ENCODE results near the gene LRRC3C. TPM values are rescaled to one million over a fixed set of nuclear protein-coding genes. Genes with fewer than 3 reads are reported as not detected.

LRRC3C gene
- polyA plus RNA-seq, 2 donors = not detected

- Histone ChIP-seq H3K4me1 (ENCODE audit: control insufficient read depth in 2 of 2, insufficient read depth in 2 of 2, low read length in 1 of 2) (peaks cover 0 to 16% of the 10 kb centered on the region in 2 donors), H3K36me3 (ENCODE audit: control insufficient read depth in 2 of 2, insufficient read depth in 2 of 2, low read length in 1 of 2) (peaks cover 0 to 2% of the 10 kb centered on the region in 2 donors), H3K4me3 (ENCODE audit: low read depth in 1 of 2, low read length in 2 of 2) (no peak overlapping the region), H3K9me3 (ENCODE audit: control insufficient read depth in 2 of 2, insufficient read depth in 1 of 2, low read depth in 1 of 2, low read length in 1 of 2) (no peaks in the 10 kb centered on the region), H3K27ac (ENCODE audit: low read depth in 2 of 2, low read length in 1 of 2) (no peak overlapping the region), H3K27me3 (ENCODE audit: control insufficient read depth in 1 of 2, insufficient read depth in 2 of 2, low read length in 2 of 2) (no peaks in the 10 kb centered on the region)
- 87 to 89% methylated on average over 5 of the region's 5 CpGs for WGBS, 2 donors
These were observed 2.3 kb downstream of the LRRC3C start for GRCh38 chr17:39929646-39930407.

GRCh38 chr17:39933912-39934311 lies 6.4 kb downstream of the LRRC3C start:
- H3K4me1 ChIP-seq (ENCODE audit: control insufficient read depth in 2 of 2, insufficient read depth in 2 of 2, low read length in 1 of 2) = no peaks in the 10 kb centered on the region
- 89 to 93% methylated on average over 5 of the region's 5 CpGs for WGBS, 2 donors
- no peak overlapping the region for H3K27ac ChIP-seq (ENCODE audit: low read depth in 2 of 2, low read length in 1 of 2)
- H3K36me3 ChIP-seq (ENCODE audit: control insufficient read depth in 2 of 2, insufficient read depth in 2 of 2, low read length in 1 of 2) = no peaks in the 10 kb centered on the region
- H3K4me3 ChIP-seq (ENCODE audit: low read depth in 1 of 2, low read length in 2 of 2) = no peak overlapping the region
- no peaks in the 10 kb centered on the region for H3K9me3 ChIP-seq (ENCODE audit: control insufficient read depth in 2 of 2, insufficient read depth in 1 of 2, low read depth in 1 of 2, low read length in 1 of 2)
- H3K27me3 ChIP-seq (ENCODE audit: control insufficient read depth in 1 of 2, insufficient read depth in 2 of 2, low read length in 2 of 2) = no peaks in the 10 kb centered on the region

- WGBS, 2 donors = 78 to 82% methylated on average over 5 of the region's 5 CpGs
- H3K4me3 ChIP-seq (ENCODE audit: low read depth in 1 of 2, low read length in 2 of 2) = no peak overlapping the region
- H3K27ac ChIP-seq (ENCODE audit: low read depth in 2 of 2, low read length in 1 of 2) = no peak overlapping the region
These were observed 6.8 kb downstream of the LRRC3C start for GRCh38 chr17:39934324-39934723.

GRCh38 chr17:39935909-39936308 lies 8.4 kb downstream of the LRRC3C start:
- Histone ChIP-seq H3K27me3 (ENCODE audit: control insufficient read depth in 1 of 2, insufficient read depth in 2 of 2, low read length in 2 of 2) (no peaks in the 10 kb centered on the region), H3K4me3 (ENCODE audit: low read depth in 1 of 2, low read length in 2 of 2) (no peak overlapping the region), H3K27ac (ENCODE audit: low read depth in 2 of 2, low read length in 1 of 2) (no peak overlapping the region), H3K9me3 (ENCODE audit: control insufficient read depth in 2 of 2, insufficient read depth in 1 of 2, low read depth in 1 of 2, low read length in 1 of 2) (no peaks in the 10 kb centered on the region), H3K4me1 (ENCODE audit: control insufficient read depth in 2 of 2, insufficient read depth in 2 of 2, low read length in 1 of 2) (no peaks in the 10 kb centered on the region), H3K36me3 (ENCODE audit: control insufficient read depth in 2 of 2, insufficient read depth in 2 of 2, low read length in 1 of 2) (no peaks in the 10 kb centered on the region)
- WGBS, 2 donors = 59 to 75% methylated on average over 3 of the region's 3 CpGs

More at GRCh38 chr17:39934324-39934723, 6.8 kb downstream of the LRRC3C start:
- Histone ChIP-seq H3K27me3 (ENCODE audit: control insufficient read depth in 1 of 2, insufficient read depth in 2 of 2, low read length in 2 of 2) (no peaks in the 10 kb centered on the region), H3K36me3 (ENCODE audit: control insufficient read depth in 2 of 2, insufficient read depth in 2 of 2, low read length in 1 of 2) (no peaks in the 10 kb centered on the region), H3K4me1 (ENCODE audit: control insufficient read depth in 2 of 2, insufficient read depth in 2 of 2, low read length in 1 of 2) (no peaks in the 10 kb centered on the region), H3K9me3 (ENCODE audit: control insufficient read depth in 2 of 2, insufficient read depth in 1 of 2, low read depth in 1 of 2, low read length in 1 of 2) (no peaks in the 10 kb centered on the region)

- Histone ChIP-seq H3K27me3 (ENCODE audit: control insufficient read depth in 1 of 2, insufficient read depth in 2 of 2, low read length in 2 of 2) (no peaks in the 10 kb centered on the region), H3K27ac (ENCODE audit: low read depth in 2 of 2, low read length in 1 of 2) (no peak overlapping the region), H3K4me3 (ENCODE audit: low read depth in 1 of 2, low read length in 2 of 2) (no peak overlapping the region), H3K36me3 (ENCODE audit: control insufficient read depth in 2 of 2, insufficient read depth in 2 of 2, low read length in 1 of 2) (no peaks in the 10 kb centered on the region), H3K4me1 (ENCODE audit: control insufficient read depth in 2 of 2, insufficient read depth in 2 of 2, low read length in 1 of 2) (no peaks in the 10 kb centered on the region), H3K9me3 (ENCODE audit: control insufficient read depth in 2 of 2, insufficient read depth in 1 of 2, low read depth in 1 of 2, low read length in 1 of 2) (no peaks in the 10 kb centered on the region)
- 93 to 95% methylated on average over 3 of the region's 3 CpGs for WGBS, 2 donors
These were observed 9.9 kb downstream of the LRRC3C start for GRCh38 chr17:39937447-39937846.

DNA sequence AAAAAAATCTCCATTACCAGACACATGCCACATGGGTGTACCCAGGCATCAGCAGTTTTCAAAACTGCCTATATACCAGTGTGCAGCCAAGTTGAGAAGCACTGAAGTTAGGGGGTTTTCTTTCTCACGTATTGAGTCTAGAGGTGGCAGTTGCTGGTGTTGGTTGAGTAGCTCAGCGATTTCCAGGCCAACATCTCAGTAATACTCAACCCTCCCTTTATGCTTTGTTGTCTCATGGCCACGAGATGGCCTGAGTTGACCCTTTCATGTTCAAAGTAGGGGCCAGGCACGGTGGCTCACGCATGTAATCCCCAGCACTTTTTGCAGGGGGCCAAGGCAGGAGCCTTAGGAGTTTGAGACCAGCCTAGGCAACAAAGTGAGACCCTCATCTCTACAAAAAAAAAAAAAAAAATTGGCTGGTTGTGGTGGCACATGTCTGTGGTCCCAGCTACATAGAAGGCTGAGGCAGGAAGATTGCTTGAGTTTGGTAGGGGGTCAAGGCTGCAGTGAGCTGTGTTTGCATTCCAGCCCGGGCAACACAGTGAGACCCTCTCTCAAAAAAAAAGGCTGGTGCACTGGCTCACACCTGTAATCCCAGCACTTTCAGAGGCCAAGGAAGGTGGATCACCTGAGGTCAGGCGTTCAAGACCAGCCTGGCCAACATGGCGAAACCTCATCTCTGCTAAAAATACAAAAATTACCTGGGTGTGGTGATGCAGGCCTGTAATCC lies 10.8 kb downstream of the LRRC3C start:
- 71 to 75% methylated on average over 8 of the region's 8 CpGs for WGBS, 2 donors
- H3K4me1 ChIP-seq (ENCODE audit: control insufficient read depth in 2 of 2, insufficient read depth in 2 of 2, low read length in 1 of 2) = no peaks in the 10 kb centered on the region
- H3K36me3 ChIP-seq (ENCODE audit: control insufficient read depth in 2 of 2, insufficient read depth in 2 of 2, low read length in 1 of 2) = no peaks in the 10 kb centered on the region
- no peaks in the 10 kb centered on the region for H3K27me3 ChIP-seq (ENCODE audit: control insufficient read depth in 1 of 2, insufficient read depth in 2 of 2, low read length in 2 of 2)
- no peaks in the 10 kb centered on the region for H3K9me3 ChIP-seq (ENCODE audit: control insufficient read depth in 2 of 2, insufficient read depth in 1 of 2, low read depth in 1 of 2, low read length in 1 of 2)
- no peak overlapping the region for H3K4me3 ChIP-seq (ENCODE audit: low read depth in 1 of 2, low read length in 2 of 2)
- H3K27ac ChIP-seq (ENCODE audit: low read depth in 2 of 2, low read length in 1 of 2) = no peak overlapping the region

DNA sequence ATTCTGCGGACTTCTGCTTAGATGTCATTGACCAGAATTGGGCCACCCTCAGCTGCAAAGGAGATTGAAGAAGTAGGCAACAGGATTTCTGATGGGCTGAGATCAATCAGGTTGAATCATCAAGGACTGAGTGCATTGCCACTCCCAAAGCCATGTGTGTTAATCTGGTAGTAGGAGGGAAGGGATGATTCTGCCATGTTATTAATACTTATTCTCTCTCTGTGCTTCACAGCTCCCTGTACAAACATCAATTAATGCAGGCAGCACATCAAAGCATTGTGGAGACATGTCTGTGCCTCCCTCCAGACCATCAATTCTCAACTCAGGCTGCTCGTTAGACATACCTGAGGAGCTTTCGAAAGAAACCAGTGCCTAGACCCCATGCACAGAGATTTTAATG lies 11.6 kb downstream of the LRRC3C start:
- Histone ChIP-seq H3K4me1 (ENCODE audit: control insufficient read depth in 2 of 2, insufficient read depth in 2 of 2, low read length in 1 of 2) (no peaks in the 10 kb centered on the region), H3K27ac (ENCODE audit: low read depth in 2 of 2, low read length in 1 of 2) (no peak overlapping the region), H3K36me3 (ENCODE audit: control insufficient read depth in 2 of 2, insufficient read depth in 2 of 2, low read length in 1 of 2) (no peaks in the 10 kb centered on the region), H3K4me3 (ENCODE audit: low read depth in 1 of 2, low read length in 2 of 2) (no peak overlapping the region), H3K27me3 (ENCODE audit: control insufficient read depth in 1 of 2, insufficient read depth in 2 of 2, low read length in 2 of 2) (no peaks in the 10 kb centered on the region), H3K9me3 (ENCODE audit: control insufficient read depth in 2 of 2, insufficient read depth in 1 of 2, low read depth in 1 of 2, low read length in 1 of 2) (no peaks in the 10 kb centered on the region)
- WGBS, 2 donors = 53 to 72% methylated on average over 3 of the region's 3 CpGs

DNA sequence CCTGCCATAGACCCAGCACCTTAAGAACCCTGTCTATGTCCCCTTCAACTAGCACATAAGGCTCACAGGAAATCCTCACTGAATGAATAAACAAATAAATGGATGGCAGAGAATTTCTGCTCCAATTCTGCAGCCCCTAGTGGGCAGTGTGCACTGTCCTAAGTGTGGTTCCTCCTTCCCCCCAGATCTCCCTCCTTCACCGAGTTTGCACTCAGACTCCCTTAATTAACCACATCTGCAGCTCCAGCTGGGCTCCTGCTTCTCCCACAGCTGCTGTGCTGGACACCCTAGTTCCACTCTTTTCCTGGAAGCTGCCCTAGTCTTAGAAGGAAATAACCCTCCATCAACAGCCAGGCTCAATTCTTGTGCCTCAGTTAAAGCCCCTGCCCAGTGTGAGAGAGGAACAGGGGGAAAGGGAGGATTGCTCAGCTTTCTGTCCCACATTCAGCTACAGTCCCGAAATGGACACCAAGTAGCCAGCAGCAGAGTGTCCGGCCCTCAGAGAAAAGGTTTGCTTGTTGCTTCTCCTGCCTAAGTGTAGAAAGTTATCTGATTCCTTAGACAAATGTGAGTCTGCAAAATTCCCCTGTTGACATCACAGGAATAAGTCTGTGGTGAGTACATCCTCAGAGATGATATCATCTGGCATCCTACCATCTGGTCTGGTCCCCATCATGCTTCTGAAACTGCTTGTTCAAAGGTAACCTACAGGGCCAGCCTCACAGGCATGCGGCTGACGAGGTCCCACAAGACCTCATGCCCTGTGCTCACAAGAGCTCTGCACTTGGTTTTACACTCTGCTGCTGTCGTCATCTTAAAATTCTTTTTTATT lies 12.3 kb downstream of the LRRC3C start:
- WGBS, 2 donors = 54 to 60% methylated on average over 6 of the region's 6 CpGs
- Histone ChIP-seq H3K27ac (ENCODE audit: low read depth in 2 of 2, low read length in 1 of 2) (no peak overlapping the region), H3K4me1 (ENCODE audit: control insufficient read depth in 2 of 2, insufficient read depth in 2 of 2, low read length in 1 of 2) (no peaks in the 10 kb centered on the region), H3K9me3 (ENCODE audit: control insufficient read depth in 2 of 2, insufficient read depth in 1 of 2, low read depth in 1 of 2, low read length in 1 of 2) (no peaks in the 10 kb centered on the region), H3K27me3 (ENCODE audit: control insufficient read depth in 1 of 2, insufficient read depth in 2 of 2, low read length in 2 of 2) (no peaks in the 10 kb centered on the region), H3K4me3 (ENCODE audit: low read depth in 1 of 2, low read length in 2 of 2) (no peak overlapping the region), H3K36me3 (ENCODE audit: control insufficient read depth in 2 of 2, insufficient read depth in 2 of 2, low read length in 1 of 2) (no peaks in the 10 kb centered on the region)

DNA sequence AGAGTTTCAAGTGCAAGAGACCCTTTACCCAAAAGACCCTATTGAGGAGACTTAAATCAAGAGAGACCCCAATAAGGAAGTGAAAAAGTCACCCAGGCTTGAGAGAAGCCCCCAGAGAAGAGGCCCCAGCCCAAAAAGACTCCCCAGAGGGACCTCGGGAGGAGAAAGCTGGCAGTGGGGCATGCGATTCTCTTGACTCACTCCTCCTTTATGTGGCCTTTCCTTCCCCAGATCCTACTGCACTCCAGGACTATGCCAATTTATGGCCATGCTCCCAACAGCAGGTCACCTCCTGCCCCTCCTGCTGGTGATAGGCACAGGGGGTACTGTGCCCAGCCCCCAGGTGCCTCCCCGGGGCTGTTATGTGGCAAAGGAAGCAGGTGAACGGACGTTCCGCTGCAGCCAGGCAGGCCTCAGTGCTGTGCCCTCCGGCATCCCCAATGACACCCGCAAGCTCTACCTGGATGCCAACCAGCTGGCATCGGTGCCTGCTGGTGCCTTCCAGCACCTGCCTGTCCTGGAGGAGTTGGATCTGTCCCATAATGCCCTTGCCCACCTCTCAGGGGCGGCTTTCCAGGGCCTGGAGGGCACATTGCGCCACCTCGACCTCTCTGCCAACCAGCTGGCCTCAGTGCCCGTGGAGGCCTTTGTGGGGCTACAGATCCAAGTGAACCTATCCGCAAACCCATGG lies 16.3 kb downstream of the LRRC3C start:
- WGBS, 2 donors = 59 to 74% methylated on average over 14 of the region's 14 CpGs
- no peaks in the 10 kb centered on the region for H3K27me3 ChIP-seq (ENCODE audit: control insufficient read depth in 1 of 2, insufficient read depth in 2 of 2, low read length in 2 of 2)
- no peaks in the 10 kb centered on the region for H3K36me3 ChIP-seq (ENCODE audit: control insufficient read depth in 2 of 2, insufficient read depth in 2 of 2, low read length in 1 of 2)
- no peaks in the 10 kb centered on the region for H3K9me3 ChIP-seq (ENCODE audit: control insufficient read depth in 2 of 2, insufficient read depth in 1 of 2, low read depth in 1 of 2, low read length in 1 of 2)
- no peak overlapping the region for H3K4me3 ChIP-seq (ENCODE audit: low read depth in 1 of 2, low read length in 2 of 2)
- no peak overlapping the region for H3K27ac ChIP-seq (ENCODE audit: low read depth in 2 of 2, low read length in 1 of 2)
- H3K4me1 ChIP-seq (ENCODE audit: control insufficient read depth in 2 of 2, insufficient read depth in 2 of 2, low read length in 1 of 2) = no peaks in the 10 kb centered on the region

Data from esophagus (tissue), 2 donors.